WTC11 (cell line): ENCODE results near the gene MAGEF1. TPM values are rescaled to one million over a fixed set of nuclear protein-coding genes. Genes with fewer than 3 reads are reported as not detected.

Experiments
- ATAC-seq: fragments of 200-7000 bp; cut with Tn5 transposase; 2 replicates; pipeline ENCODE4 v1.10.0; 2021; ENCODE audit warnings: mild to moderate bottlenecking, moderate library complexity
- CTCF ChIA-PET: fragments of 300-600 bp; sonication (Branson Sonifier 250); formaldehyde crosslinking; loops from one replicate; lab custom pipeline; 2021; ENCODE audit warnings: antibody characterized with exemption; lab: Charles Lee
- POLR2A ChIA-PET: fragments of 350-600 bp; sonication (Branson Sonifier 250); formaldehyde crosslinking; loops from one replicate; lab custom pipeline; 2021; ENCODE audit warnings: antibody characterized with exemption; lab: Charles Lee
- DNase-seq: peaks from one replicate; pipeline ENCODE4 v3.0.0; 2021; ENCODE audit warnings: low spot score
- H3K27ac Mint-ChIP-seq: 2 replicates; pipeline ENCODE4 v1.8.0; 2021; ENCODE audit warnings: mixed read lengths
- H3K27me3 Mint-ChIP-seq: 2 replicates; pipeline ENCODE4 v1.8.0; 2021; ENCODE audit warnings: low read depth, mild to moderate bottlenecking, moderate library complexity, mixed read lengths
- H3K36me3 Mint-ChIP-seq: 2 replicates; pipeline ENCODE4 v1.8.0; 2021; ENCODE audit warnings: mixed read lengths
- H3K4me1 Mint-ChIP-seq: 2 replicates; pipeline ENCODE4 v1.8.0; 2022; ENCODE audit warnings: mixed read lengths
- H3K4me3 Mint-ChIP-seq: 2 replicates; pipeline ENCODE4 v1.8.0; 2021; ENCODE audit warnings: mild to moderate bottlenecking, moderate library complexity, mixed read lengths
- H3K9me3 Mint-ChIP-seq: 2 replicates; pipeline ENCODE4 v1.8.0; 2021; ENCODE audit warnings: mixed read lengths
- AR ChIP-seq: fragments of 250-450 bp; sonication (Bioruptor Pico); IDR thresholded peaks from 2 replicates; pipeline ENCODE4 v1.9.0; 2021; ENCODE audit warnings: mild to moderate bottlenecking
- ARID4B ChIP-seq: sonication (generic); formaldehyde crosslinking; IDR thresholded peaks from 2 replicates; pipeline ENCODE4 v1.8.0; 2023; ENCODE audit warnings: missing genetic modification reagents, mild to moderate bottlenecking, borderline replicate concordance
- ATF1 ChIP-seq: sonication (generic); formaldehyde crosslinking; IDR thresholded peaks from 2 replicates; pipeline ENCODE4 v1.8.1; 2023; ENCODE audit warnings: mild to moderate bottlenecking, moderate library complexity, missing genetic modification reagents
- E2F5 ChIP-seq: sonication (generic); formaldehyde crosslinking; IDR thresholded peaks from 2 replicates; pipeline ENCODE4 v1.8.1; 2022; ENCODE audit warnings: mild to moderate bottlenecking, moderate library complexity, missing genetic modification reagents
- ERG ChIP-seq: fragments of 250-450 bp; sonication (Bioruptor Pico); IDR thresholded peaks from 2 replicates; pipeline ENCODE4 v1.8.0; 2021; ENCODE audit warnings: mild to moderate bottlenecking
- GTF2I ChIP-seq: fragments of 250-450 bp; sonication (Bioruptor Pico); conservative IDR thresholded peaks from 2 replicates; pipeline ENCODE4 v1.4.0; 2021; ENCODE audit warnings: mild to moderate bottlenecking
- HMGXB4 ChIP-seq: sonication (generic); formaldehyde crosslinking; IDR thresholded peaks from 2 replicates; pipeline ENCODE4 v1.8.1; 2023; ENCODE audit warnings: mild to moderate bottlenecking, moderate library complexity, missing genetic modification reagents
- IRF1 ChIP-seq: sonication (generic); formaldehyde crosslinking; IDR thresholded peaks from 2 replicates; pipeline ENCODE4 v1.8.0; 2023; ENCODE audit warnings: missing genetic modification reagents
- JUN ChIP-seq: sonication (generic); formaldehyde crosslinking; IDR thresholded peaks from 2 replicates; pipeline ENCODE4 v1.8.0; 2023; ENCODE audit warnings: mild to moderate bottlenecking, missing genetic modification reagents
- MAX ChIP-seq: sonication (generic); formaldehyde crosslinking; IDR thresholded peaks from 2 replicates; pipeline ENCODE4 v1.8.0; 2022; ENCODE audit warnings: mild to moderate bottlenecking, missing genetic modification reagents
- NFATC4 ChIP-seq: fragments of 250-450 bp; sonication (Bioruptor Pico); IDR thresholded peaks from 2 replicates; pipeline ENCODE4 v1.9.0; 2021; ENCODE audit warnings: mild to moderate bottlenecking
- NFE2L1 ChIP-seq: sonication (generic); formaldehyde crosslinking; IDR thresholded peaks from 2 replicates; pipeline ENCODE4 v1.8.1; 2023; ENCODE audit warnings: missing genetic modification reagents
- NR3C1 ChIP-seq: sonication (generic); formaldehyde crosslinking; conservative IDR thresholded peaks from 2 replicates; pipeline ENCODE4 v1.8.1; 2023; ENCODE audit warnings: low read depth, mild to moderate bottlenecking, missing genetic modification reagents
- OVOL2 ChIP-seq: fragments of 250-450 bp; sonication (Bioruptor Pico); IDR thresholded peaks from 2 replicates; pipeline ENCODE4 v1.9.0; 2021; ENCODE audit warnings: mild to moderate bottlenecking, borderline replicate concordance
- PRRX2 ChIP-seq: fragments of 250-450 bp; sonication (Bioruptor Pico); IDR thresholded peaks from 2 replicates; pipeline ENCODE4 v1.8.0; 2021; ENCODE audit warnings: mild to moderate bottlenecking
- STAT6 ChIP-seq: sonication (generic); formaldehyde crosslinking; conservative IDR thresholded peaks from 2 replicates; pipeline ENCODE4 v1.8.1; 2023; ENCODE audit warnings: mild to moderate bottlenecking, low read depth, missing genetic modification reagents, moderate library complexity
- ZBTB21 ChIP-seq: sonication (generic); formaldehyde crosslinking; IDR thresholded peaks from 2 replicates; pipeline ENCODE4 v1.8.1; 2023; ENCODE audit warnings: mild to moderate bottlenecking, missing genetic modification reagents, borderline replicate concordance
- ZBTB43 ChIP-seq: sonication (generic); formaldehyde crosslinking; IDR thresholded peaks from 2 replicates; pipeline ENCODE4 v1.8.1; 2023; ENCODE audit warnings: mild to moderate bottlenecking, missing genetic modification reagents
- ZNF671 ChIP-seq: fragments of 250-450 bp; sonication (Bioruptor Pico); IDR thresholded peaks from 2 replicates; pipeline ENCODE4 v1.8.0; 2021; ENCODE audit warnings: mild to moderate bottlenecking
- total RNA-seq: library from RNA; stranded (reverse); gene quantifications from 3 replicates; pipeline ENCODE4 v1.2.3, GENCODE V29; 2021

MAGEF1 gene
- total RNA-seq, 1 experiment from 2014 or later = 72.9 TPM

- peaks cover 15% of the 10 kb centered on the region for H3K36me3 Mint-ChIP-seq
- peaks cover 13% of the 10 kb centered on the region; the same call in 1 of the 2 replicates for H3K9me3 Mint-ChIP-seq
- POLR2A ChIA-PET = interaction anchor here (0.5 to 1.0 kb wide), 2 partner anchors 15 to 154 kb away, joined by 3 read pairs; partner anchors contain the start of gene MAGEF1
- H3K27ac Mint-ChIP-seq = no peak overlapping the region
- H3K27me3 Mint-ChIP-seq = no peaks in the 10 kb centered on the region; the same call in 1 of the 2 replicates
- no peak overlapping the region for H3K4me3 Mint-ChIP-seq
- CTCF ChIA-PET = interaction anchor here (0.6 to 1.3 kb wide), 4 partner anchors 63 to 572 kb away, joined by 3 to 7 read pairs (median 4); partner anchors contain the start of gene EPHB3
- TF ChIP-seq IRF1 (no peak), STAT6 (no peak), ZBTB21 (no peak), E2F5 (CRISPR knock-in tag) (no peak), NFATC4 (CRISPR knock-in tag) (no peak), HMGXB4 (CRISPR knock-in tag) (no peak), NR3C1 (CRISPR knock-in tag) (no peak), ATF1 (no peak)
- DNase-seq (no peak), ATAC-seq (no peak)
- peaks cover 40% of the 10 kb centered on the region for H3K4me1 Mint-ChIP-seq
These were observed 15.2 kb downstream of the MAGEF1 start for GRCh38 chr3:184696697-184697096.

GRCh38 chr3:184694716-184695115 lies 17.1 kb downstream of the MAGEF1 start:
- ChIA-PET CTCF (interaction anchor here (1.0 kb wide), 1 partner anchor 54 kb away, joined by 3 read pairs; no protein-coding TSS in a partner anchor), POLR2A (no interaction called here)
- Mint-ChIP-seq H3K9me3 (peaks cover under 1% of the 10 kb centered on the region; the same call in 1 of the 2 replicates), H3K36me3 (peaks cover under 1% of the 10 kb centered on the region; the same call in 1 of the 2 replicates), H3K27me3 (no peaks in the 10 kb centered on the region; the same call in 1 of the 2 replicates), H3K4me3 (no peak overlapping the region), H3K27ac (no peak overlapping the region), H3K4me1 (peaks cover 42% of the 10 kb centered on the region)
- ATAC-seq (no peak), DNase-seq (no peak)
- TF ChIP-seq ZBTB43 (CRISPR knock-in tag) (no peak), JUN (CRISPR knock-in tag) (no peak), MAX (CRISPR knock-in tag) (no peak), ZNF671 (no peak), ARID4B (CRISPR knock-in tag) (no peak), PRRX2 (CRISPR knock-in tag) (no peak), GTF2I (CRISPR knock-in tag) (no peak), OVOL2 (no peak), NFE2L1 (CRISPR knock-in tag) (no peak), ERG (no peak), AR (no peak)
